GM19240 (cell line): Measurements from ENCODE around the gene GNG4.

Experiments
- DNase-seq: peaks from one replicate; pipeline ENCODE4 v3.0.0; 2011; ENCODE audit warnings: low spot score; ENCODE audit not compliant: insufficient read length

GNG4 gene

DNA sequence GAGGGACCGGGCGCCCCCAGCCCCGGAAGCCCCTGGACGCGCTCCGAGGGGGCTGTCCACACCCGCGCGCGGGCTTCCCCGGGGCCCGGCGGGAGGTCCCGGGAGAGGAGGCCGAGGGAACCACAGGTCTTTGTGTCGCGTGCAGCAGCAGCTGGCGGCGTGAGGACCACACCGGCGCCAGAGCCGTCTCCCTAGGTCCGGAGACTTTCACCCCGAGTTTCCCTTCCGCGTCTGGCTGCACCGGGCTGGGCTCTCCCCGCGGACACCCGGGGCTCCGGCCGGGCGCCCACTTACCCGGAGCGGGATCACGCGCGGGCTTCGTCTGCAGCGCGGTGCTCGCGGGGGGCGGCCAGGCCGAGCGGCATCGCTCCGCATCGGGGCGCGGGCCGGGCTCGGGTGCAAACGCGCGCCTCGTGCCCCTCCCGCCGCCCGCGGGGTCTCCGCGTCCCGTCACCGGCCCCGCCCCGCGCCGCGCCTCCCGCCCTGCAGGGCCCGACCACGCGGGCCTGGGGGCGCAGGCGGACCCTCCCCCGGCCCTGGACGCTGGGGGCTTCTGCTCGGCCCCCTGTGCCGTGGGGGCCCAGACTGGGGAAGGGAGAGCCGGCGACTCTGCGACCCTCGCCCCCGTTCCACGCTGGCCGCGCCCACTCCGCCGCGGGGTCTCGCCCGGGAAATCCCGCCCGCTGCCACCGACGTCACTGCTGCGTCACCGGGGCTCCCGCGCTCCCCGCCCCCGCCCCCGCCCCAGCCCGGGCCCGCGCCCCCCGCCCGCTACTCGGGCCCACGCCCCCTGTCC, at the start of gene GNG4:
Gene GNG4, minus strand, starts transcription at position 417 of the 796 bp plus-strand sequence. CDS start 65,946 bp downstream, outside the sequence.
- DNase-seq = no peak

DNA sequence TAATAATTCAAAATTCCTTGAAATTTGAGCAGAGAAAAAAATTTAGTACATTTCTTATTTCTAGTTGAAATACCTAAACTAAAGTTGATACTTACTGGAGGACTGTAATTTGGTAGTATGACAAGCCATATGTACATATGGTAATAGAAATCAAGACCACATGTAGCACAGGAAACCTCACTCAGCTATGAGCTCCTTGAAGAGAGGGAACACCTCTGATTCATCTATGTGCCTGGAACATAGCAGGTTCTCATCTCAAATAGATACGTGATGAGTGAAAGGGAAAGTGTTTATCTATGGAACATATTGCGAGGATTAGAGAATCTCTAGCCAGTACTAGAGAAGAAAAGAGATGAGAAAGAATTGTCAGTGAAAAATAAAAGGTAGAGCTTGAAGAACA, 47.9 kb upstream of the GNG4 start:
- DNase-seq = no peak

DNA sequence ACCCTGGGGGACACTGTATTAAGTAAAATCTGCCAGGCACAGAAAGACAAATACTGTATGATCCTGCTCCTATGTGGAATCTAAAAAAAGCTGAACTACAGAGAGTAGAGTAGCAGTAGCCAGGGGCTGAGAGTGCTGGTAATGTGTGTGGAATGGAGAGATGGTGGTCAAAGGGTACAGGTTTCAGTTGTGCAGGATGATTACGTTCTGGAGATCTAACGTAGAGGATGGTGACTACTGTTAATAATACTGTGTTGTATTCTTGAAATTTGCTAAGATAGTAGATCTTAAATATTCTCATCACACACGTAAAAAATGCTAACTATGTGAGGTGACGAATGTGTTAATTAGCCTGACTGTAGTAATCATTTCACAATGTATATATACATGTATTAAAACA, 39.8 kb upstream of the GNG4 start:
- no peak for DNase-seq

DNA sequence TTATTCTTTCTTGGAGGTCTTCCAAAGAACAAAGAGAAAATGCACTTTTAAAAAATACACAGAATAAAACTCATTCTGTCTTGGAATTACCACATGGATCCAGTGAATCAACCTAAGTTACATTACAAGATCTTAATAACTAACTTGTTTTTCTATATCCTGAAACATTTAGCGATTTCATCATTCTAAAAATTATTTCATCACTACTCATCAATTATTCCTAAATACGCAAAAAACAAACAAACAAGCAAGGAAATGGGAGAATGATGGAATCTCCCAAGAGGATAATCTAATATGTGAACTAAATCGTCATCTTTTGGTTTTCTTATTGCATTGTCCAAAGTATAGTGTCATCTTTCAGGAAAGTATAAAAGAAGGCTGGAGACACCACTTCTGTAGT, 38.5 kb upstream of the GNG4 start:
- no peak for DNase-seq

DNA sequence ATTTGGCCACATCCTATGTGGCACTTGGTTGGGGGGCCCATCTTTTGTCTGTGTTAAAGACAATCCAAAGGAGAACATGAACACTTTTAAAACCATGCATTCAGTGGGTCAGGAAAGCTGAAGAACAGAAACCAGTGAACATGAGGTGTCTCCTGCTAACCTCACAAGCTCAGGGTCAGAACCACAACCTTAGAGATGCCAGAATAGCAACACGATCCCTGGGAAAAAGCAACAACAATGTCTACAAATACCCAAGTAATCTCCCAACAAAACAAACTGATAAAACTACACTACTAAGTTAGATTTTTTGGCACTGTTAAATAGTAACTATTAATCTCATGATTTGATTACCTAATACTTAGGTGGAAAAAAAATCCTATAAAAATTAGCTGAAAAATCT, 34.1 kb upstream of the GNG4 start:
- no peak for DNase-seq

DNA sequence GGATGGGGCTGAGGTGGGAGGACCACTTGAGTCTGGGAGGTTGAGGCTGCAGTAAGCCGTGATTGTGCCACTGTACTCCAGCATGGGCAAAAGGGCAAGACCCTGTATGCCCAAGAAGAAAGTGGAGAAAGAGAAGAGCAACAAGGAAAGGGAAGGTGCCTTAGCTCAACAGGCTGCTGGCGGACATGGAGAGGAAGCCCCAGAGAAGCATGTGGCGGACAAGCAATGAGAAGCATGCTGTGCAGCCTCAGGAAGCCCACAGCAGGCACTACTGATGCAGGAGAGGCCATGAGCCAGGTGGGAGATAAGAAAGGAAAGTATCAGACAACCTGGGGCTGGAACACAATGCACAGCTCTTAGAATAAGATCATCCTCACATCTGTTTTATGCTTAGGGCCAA, 32.6 kb upstream of the GNG4 start:
- DNase-seq = no peak

DNA sequence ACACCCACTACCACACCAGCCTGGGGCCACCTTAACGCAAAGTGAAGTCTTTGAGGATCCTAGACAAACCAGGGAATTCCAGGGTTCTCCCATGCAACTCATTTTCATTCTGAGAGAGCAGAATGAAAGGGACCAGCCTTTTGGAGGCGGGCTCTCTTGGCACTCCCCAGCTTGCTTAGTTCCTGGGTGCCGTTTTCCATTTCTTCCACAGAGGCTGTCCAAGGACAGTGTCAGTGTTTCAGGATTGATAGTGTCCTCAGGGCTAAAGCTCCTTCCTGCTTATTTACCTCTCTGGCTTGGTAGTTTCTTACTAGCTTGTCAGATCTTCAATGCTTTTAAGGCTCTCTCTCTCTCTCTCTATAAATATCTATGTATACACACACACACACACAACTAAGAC, 30.1 kb upstream of the GNG4 start:
- DNase-seq = no peak

DNA sequence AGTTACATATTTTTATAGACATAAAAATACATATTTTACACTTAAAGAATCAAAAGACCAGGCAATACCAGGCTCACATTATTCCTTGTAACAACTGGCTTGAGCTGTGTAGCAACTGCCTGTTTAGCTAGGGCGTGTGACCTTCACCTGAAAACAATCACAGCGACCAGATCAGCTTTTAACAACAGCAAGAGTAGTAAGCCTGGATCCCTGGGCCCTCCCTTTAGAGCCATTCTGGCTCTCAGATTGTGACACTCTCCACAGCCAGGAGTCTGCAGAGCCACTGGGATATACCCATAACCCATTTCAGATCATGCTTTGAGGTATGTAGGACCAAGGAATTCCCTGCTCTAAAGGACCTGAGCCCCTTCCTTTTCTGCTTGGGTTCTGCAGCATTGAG, 29.4 kb upstream of the GNG4 start:
- no peak for DNase-seq

DNA sequence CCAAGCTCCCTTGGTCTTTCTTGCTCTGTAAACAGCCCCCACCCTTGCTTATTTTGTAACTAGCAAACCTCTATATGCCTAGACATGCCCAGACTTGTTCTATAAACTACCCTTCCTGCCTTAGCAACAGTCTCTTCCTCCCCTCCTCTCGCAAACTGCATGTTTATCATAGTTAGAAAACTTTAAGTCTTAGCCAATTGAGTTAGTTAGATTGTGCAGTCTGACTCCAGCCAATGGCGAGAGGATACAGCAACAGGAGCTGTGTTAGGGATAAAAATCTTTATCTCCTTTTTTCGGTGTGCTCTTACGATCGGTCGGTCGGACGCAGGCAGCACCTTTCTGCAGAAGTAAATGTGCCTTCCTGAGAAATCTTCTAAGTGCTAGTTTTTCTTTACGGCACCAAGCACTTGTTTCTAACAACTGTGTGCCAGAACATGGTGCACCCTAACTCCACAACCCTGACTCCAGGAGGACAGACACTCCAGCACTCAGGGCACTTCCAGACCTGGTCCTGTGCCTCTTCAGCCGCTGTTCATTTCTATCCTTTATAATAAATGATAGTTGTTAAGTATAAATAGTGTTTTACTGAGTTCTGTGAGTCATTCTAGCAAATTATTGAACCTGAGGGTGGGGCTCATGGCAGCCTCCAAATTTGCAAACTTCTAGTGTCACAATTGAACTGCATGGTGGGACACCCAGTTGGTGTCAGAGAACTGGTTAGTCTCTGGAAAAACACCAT, 25.7 kb upstream of the GNG4 start:
- no peak for DNase-seq

DNA sequence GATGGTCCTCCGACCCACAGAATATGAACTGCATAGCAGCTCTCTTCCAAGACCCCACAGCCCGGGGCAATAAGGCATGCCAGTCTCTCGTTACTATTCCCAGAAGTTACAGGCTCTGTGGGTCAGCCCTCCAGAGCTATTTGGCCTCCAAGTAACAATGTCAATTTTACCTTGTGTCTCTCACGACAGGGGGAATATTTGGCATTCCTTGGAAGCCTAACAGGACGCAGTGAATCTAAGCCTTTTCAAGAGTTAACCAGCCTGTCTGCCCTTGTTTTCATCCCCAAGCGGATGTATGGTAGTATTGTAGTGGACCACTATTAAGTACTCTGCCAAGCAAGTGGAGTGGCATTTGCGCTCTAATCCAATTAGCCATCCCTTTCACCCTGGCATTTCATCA, 24.4 kb upstream of the GNG4 start:
- DNase-seq = no peak

DNA sequence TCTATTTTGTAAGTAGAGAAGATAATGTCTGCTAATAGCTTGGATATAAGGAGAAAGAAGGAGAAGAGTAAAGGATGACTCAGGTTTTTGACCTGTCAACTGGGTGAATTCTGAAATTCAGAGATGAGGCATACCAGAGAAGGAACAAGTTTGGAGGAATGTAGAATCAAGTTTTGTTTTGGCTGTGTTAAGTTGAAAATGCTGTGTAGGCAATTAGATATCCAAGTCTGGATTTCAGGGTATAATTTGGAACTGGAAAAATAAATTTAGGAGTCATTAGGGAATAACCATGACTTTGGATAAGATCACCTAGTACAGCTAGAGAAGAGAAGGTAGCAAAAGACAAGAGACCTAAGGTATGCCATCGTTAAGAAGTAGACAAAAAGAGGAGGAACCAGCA, 22.4 kb upstream of the GNG4 start:
- DNase-seq = no peak

DNA sequence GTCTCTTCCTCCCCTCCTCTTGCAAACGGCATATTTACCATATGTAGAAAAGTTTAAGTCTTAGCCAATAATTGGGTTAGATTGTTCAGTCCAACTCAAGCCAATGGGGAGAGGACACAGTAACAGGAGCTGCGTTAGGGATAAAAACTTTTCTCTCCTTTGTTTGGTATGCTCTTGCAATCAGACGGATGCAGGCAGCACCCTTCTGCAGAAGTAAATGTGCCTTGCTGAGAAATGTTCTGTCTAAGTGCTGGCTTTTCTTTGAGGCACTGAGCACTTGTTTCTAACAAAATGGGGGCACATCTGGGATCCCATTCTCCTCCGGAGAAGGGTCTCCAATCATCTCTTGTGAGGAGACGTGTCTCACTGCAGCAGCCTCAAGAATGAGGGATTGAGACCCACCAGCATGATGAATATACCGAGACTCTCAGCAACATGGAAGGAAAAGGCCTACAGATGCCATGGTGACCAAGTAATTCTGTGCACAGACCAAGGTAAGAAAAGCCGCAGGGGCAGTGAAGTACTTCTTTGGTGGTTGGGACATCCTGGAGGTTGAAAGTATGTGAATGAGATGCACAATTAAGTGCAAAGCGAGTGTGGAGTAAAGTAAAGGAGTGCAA, 20.7 kb upstream of the GNG4 start:
- no peak for DNase-seq

DNA sequence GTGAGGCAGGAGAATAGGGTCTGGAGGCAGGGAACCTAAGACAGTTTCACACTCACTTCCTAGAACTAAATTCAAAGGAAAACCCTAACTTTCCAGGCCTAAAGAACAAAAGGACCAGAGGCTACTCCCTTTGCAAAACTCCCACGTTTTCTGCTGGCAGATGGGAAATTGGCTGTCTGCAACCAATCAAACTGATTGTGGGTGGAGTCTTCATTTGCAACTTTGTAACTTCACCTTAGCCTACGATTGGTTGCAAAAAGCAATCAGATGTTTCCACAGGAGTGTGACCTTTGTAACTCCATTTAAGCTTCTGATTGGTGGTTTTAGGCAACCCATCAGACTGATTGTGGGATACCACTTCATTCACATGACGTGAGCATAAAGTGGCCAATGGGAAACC, 19.7 kb upstream of the GNG4 start:
- no peak for DNase-seq

DNA sequence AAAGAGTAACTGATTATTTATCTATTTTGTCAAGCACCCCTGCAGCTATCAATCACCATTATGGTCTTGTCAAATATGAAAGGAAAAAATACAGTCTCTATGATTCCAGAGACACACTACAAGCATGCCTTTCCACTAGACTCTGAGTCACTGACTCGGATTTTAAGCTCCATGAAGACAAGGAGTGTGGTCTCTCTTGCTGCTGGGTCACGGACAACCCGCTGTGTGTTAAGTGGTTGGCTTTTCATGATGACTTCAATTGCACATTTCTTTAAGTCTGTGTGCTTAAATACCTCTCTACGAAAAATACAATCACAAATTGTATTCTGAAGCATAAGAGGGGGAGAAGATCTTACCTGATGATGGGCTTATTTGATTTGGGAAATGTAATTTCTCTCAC, 14.0 kb upstream of the GNG4 start:
- DNase-seq = no peak

DNA sequence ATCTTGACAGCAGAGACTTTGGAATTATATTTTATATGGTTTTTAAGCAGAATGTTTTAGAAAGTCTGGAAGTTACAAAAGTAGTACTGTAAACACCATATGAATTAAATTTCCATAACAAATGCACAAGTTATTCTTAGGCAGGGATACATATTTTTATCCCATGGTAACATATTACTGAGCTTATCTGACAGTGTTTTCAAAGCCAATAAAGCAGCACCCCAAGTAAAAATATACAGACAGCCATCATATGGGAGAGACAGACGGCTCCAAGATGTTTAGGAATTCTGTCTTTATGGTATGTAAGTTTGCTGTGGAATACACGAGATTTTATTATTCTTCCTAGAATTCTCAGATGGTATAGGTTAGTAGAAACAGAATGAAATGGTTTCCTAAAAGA, 12.0 kb upstream of the GNG4 start:
- no peak for DNase-seq

DNA sequence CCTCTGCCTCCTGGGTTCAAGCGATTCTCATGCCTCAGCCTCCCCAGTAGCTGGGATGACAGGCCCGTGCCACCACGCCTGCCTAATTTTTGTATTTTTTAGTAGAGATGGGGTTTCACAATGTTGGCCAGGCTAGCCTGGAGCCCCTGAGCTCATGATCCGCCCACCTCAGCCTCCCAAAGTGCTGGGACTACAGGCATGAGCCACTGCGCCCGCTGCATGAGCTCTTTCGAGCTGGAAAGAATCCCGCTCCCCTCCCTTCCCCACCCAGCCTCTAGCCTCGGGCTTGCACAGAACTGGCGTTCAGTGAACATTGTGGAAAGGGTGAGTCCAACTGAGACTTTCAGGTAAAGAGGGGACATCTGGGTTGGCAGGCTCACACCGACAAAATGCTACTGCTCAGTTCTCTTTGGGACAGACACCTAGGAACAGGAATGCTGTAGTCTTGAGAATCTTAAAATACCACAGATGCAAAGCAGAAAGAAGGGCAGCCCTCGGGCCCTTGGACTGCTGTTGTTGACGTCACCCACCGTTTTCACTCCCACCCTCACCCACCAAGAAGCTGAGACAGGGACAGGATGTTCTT, 9.7 kb upstream of the GNG4 start:
- DNase-seq = no peak

DNA sequence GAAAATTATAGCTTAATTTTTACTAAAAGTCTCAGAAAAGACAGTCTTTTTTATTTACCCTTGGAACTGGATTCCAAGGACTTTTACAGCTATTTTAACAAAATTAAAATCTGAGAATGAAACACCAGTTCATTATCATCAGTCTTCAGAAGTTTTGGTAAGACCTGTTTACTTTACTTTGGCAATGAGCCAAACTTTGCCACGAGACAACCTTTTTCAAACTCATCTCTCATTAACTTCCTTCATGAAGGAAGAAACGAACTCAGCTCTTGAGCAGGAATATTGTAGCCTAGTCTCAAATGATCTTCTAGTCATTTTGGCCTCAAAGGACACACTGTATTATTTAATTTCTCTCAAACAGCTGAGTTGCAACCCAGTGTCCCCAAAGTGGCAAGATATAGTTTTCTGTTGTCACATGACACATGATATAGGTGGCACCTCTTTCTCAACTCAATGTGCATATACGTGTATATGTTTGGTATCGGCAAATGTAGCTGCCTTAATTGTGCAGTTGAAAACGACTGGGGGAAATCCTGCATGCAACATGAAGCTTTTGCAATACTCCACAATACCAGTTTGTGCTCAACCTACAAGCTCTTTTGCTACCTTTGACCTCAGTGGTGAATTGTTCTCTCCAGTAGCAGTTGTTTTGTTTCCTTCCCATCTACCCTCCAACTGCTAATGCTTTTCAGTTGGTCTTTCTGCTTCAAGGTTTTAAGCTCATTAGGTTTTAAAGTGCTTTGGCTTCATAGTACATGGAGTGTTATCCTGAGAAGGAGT, 8.4 kb upstream of the GNG4 start:
- DNase-seq = no peak

DNA sequence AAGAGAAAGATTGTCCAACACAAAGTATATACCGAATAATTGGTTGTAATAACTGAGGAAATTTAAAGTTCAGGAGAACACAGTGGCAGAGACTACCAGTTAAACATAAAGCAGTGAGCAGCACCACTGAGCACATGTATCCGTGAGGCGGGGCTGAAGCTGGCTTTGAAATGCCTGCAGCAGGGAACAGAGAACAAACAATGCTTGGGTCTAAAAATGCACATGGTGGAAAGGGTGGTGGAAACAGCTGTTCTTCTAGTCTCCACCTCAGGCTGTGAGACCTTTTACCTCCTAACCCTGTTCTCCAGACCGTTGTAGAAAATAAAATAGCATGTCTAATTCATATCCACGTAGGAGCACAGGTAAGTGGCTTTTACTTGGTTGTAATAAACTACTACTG, 7.7 kb upstream of the GNG4 start:
- no peak for DNase-seq

DNA sequence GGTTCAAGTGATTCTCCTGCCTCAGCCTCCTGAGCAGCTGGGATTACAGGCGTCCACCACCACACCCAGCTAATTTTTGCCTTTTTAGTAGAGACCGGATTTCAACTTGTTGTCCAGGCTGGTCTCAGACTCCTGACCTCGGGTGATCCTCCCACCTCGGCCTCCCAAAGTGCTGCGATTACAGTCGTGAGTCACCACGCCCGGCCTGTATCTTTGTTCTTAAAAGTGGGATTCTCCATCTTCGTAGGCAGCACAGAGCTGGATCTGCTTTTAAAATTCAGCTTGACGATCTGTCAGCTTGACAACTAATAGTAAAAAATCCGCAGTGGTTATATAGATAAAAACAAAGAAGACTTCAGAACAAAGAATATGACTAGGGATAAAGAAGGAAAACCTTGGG, 2.8 kb upstream of the GNG4 start:
- no peak for DNase-seq

DNA sequence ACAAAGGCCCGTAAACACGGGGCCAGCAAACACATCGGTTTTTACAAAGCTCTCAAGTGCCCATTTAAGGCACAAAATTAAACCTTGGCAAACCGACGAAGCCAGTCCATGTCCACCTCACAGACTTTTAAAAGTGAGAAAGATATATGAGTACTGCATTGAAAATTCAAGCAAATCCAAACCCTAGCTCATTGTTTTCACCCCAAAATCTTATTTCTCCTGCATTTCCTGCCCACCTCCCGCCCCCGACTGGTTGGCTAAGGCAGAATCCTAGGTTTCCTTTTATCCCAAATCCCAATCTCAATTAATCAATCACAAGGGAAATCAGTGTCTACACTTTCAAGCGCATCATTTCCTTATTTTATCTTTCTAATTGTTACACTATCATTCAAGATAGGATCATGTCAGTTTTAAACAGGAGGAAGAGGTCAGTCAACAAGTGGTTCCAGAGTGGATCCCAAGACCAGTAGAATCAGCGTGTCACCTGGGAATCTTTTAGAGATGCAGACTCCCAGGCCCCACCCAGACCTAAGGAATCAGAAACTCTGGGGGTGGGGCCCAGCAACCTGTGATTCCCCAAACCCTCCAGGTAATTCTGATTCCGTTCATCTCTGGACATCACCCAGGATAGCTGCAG, 1.7 kb upstream of the GNG4 start:
- DNase-seq = no peak
